GM18499 (cell line): Measurements from ENCODE around the gene MARVELD1.
A peak's percentile ranks its signal among the peaks of the same experiment; 100 is the strongest.
"Not testable (repeated sequence)": the region's sequence is repeated elsewhere in the genome, so short reads cannot be mapped to it uniquely, and the experiment has no call there.

ENCODE experiments used
- ATAC-seq: cut with Tn5 transposase; IDR thresholded peaks from one replicate; pipeline ENCODE4 v1.9.1; 2021; ENCODE audit warnings: moderate number of reproducible peaks; ENCODE audit not compliant: insufficient read depth, unreplicated experiment

MARVELD1 gene

GRCh38 chr10:97713339-97713825 is at the start of gene MARVELD1:
Gene MARVELD1 (plus strand): TSS chr10:97713730. CDS start chr10:97713877, 147 bp downstream.
- ATAC-seq = no peak

GRCh38 chr10:97664282-97664850 is 49.2 kb upstream of the MARVELD1 start:
- ATAC-seq = no peak

DNA sequence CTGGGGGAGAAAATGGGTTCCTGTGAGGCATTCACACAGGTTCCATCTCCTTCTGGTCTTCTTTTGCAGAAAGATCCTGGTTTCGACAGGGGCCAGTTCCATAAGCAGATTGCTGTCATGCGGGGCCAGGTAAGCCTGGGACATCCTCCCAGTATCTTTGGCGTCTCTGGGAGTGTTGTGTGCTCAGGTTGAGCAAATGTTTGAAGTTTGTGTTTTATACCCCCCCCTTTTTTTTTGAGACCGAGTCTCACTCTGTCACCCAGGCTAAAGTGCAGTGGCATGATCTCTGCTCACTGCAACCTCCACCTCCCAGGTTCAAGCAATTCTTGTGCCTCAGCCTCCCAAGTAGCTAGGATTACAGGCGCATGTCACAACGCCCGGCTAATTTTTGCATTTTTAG is 46.5 kb upstream of the MARVELD1 start:
- ATAC-seq = no peak

- no peak for ATAC-seq
Observed at GRCh38 chr10:97667463-97667862, 46.1 kb upstream of the MARVELD1 start.

DNA sequence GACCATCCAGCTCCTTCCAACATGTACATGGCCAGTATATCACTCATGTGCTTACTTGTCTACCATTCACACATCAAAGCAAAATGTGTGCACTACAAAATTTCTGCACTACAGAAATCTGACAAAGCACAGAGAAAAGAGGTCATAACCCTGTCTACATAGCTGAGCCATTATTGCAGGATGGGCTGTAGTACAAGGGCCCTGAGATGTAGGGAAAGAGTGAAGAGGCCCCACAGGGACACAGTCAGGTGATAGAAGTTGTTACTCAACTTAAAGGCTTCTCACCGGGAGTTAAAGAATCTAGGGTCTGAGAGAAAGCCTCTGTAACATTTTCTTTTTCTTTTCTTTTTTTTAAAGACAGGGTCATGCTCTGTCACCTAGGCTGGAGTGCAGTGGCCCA is 44.0 kb upstream of the MARVELD1 start:
- no peak for ATAC-seq

DNA sequence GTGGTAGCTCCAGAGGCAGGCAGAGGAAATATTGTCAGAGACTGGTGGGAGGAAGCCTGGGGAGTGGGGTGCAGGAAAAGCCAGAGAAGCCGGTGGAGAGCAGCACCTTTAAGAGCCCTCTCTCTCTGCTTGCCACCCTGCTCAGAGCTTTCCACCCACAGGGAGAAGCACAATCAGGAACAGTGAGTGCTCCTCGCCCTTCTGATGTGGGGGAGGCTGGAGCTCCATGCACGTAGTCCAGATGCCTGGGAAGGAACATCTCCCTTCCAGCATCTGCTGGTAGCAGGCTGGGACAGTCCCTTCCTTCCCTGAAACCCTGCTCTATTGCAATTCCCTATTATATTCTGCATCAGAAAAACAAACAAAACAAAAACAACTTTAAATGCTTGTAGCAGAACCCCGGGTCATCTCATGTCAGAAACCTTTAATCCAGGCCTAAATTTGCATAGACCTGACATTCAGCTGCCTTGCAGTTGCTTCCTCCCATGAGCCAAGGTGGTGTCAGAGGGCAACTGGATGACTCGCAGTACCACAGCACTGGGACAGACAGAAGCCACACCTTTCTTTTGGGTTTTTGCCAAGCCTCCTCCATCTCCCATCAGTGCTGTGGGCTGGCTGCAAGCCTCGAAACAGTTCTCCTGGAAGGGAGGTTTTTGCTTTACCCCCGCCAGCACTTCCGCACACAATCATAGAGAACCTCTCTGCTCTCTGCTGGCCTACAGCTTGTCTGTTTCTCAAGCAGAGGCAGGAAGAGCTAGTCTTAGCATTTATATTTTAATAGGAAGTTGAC is 39.6 kb upstream of the MARVELD1 start:
- ATAC-seq = no peak

DNA sequence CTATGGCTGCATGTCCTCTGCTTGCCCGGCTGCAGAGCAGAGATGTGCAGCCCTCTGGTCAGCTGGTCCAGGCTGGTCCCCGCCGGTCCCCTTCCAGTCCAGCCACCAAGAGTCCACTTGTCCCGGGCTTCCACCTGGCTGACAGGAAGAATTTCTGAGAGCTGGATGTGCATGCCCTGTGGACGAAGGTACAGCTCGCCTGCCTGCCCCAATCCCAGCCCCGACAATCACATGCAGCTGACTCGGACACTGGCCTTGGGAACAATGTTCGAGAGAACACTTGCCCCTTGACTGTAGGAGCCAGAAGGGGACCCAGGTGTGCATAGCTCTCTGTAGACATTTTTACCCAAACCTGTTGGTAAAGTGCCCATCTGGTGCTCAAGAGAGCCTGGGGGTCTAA is 38.3 kb upstream of the MARVELD1 start:
- no peak for ATAC-seq

- no peak for ATAC-seq
Observed at GRCh38 chr10:97676770-97677581, 36.6 kb upstream of the MARVELD1 start.

DNA sequence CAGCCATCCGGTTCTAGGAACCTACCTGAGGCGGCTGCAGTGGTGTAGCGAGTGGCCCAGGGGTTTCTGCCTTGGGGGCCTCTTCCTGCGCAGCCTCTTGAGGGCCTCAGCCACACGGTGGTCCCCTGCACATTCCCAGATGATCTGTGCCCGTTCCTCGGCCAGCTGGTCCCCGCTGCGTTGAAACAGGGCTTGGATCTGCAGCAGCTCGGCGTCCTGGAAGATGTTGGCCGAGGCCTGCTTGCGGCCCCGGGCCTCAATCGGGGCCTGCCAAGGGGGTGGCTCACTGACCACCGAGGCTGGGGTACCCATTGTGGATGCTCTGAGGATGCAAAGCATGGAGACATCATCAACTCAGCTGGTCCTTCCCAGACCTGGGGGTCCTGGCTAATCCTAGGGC is 33.9 kb upstream of the MARVELD1 start:
- ATAC-seq = no peak

- ATAC-seq = no peak
Observed at GRCh38 chr10:97682042-97682441, 31.5 kb upstream of the MARVELD1 start.

- no peak for ATAC-seq
Observed at GRCh38 chr10:97683556-97684367, 29.8 kb upstream of the MARVELD1 start.

DNA sequence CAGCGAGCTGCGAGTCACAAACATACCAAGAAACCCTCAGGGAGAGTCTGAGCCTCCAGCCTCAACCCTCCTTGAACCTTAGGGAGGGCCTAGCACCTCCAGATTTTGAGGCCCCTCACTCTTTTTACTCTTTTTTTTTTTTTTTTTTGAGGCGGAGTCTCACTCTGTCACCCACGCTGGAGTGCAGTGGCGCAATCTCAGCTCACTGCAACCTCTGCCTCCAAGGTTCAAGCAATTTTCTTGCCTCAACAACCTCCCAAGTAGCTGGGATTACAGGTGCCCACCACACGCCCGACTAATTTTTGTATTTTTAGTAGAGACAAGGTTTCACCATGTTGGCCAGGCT is 29.2 kb upstream of the MARVELD1 start:
- ATAC-seq = not testable (repeated sequence)

- ATAC-seq = no peak
Observed at GRCh38 chr10:97684866-97685394, 28.6 kb upstream of the MARVELD1 start.

DNA sequence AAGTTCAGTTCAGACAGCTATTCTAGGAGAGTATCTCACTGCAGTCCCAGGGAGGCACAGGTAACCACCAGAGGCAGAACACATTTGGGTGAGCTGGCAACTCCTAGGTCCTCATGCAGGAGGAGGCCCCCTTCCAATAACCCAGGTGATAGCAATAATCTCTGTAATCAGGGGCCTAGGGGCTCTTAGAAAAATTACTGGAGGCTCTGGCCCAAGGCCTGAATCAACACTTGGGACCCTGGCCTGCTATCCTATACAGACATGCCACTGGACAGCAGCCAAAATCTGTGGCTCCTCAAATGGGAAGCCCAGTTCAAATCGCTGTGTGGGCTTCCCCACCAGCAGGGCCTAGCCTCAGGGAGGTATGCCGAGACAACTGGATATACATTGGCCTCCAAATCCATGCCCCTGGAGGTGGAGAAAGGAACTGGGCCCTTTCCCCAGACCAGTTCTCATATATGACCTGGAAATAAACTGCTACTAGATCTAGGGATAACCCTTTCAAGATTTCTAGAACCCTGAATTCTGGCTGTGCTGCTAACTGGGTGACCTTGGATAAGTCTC is 28.1 kb upstream of the MARVELD1 start:
- ATAC-seq = no peak

DNA sequence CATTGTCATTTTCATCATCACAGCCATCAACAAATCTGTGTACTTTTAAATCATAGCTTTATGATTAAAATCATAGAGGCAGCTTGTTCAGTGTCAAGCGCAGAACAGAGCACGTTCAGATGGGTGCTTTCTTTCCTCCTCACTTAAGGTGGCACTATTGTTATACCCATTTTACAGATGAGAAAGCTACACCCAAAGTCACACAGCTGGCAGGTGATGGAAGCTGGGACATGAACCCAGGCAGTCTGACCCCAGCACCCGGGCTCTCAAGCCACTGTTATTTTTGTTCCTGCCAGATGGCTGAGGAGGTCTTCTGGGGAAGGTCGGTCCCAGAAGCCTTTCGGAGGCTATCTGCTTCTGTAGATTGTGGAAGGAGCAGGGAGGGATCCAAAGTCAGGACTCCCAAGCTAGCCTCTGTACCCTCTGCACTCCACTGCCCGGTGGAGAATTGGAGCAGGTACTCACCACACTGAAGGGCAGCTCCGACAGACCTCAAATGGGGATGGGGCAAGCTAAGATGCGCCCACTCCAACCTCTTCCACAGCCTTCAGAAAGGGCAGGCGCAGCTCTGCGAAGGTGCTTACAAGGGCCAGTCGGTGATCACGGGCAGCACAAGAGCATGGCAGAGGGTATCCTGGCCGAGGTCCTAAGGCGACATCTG is 27.1 kb upstream of the MARVELD1 start:
- peak; percentile 5 for ATAC-seq

DNA sequence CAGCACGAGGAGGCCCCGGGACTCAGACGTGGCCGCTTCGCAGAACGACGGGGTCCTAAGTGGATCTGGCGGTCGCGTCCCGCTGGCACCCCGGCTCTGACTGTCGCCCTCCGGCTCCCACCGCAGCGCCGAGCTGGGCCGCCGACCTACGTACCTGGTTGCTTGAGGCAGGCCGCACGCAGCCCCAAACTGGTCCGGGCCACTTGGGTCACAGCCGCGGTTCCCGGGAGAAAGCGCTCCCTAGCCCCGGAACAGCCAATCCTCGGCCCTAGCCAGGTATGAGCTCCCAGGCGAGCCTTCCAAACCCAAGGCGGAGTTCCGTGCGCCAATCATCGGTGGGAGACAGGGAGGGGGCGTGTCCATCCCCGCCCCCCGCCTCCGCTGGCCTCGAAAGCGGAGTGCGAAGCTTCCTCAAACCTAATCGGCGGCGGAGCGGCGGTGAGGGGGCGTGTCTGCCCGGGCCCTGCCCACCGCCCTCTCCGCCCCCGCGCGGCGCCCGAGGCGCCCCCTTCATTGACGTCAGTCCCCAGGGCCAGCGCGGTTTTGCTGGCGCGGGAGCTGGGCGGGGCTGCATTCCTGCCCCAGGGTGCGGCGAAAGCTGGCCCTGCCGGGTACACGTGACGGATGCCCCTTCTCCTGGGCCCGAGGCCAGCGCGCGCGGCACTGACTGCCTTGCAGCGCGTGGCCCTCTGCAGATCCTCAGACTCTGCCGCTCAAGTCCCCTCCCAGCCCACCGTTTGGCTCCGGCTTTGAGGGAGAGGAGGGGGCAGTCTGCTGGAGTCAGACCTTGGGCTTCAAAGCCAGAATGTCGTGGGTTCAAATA is 26.4 kb upstream of the MARVELD1 start, which contains the start of gene AVPI1:
TSS of gene AVPI1 (minus strand) at position 280 of the 823 bp plus-strand sequence. CDS start 7,336 bp downstream, outside the sequence.
- peak; percentile 84 for ATAC-seq

DNA sequence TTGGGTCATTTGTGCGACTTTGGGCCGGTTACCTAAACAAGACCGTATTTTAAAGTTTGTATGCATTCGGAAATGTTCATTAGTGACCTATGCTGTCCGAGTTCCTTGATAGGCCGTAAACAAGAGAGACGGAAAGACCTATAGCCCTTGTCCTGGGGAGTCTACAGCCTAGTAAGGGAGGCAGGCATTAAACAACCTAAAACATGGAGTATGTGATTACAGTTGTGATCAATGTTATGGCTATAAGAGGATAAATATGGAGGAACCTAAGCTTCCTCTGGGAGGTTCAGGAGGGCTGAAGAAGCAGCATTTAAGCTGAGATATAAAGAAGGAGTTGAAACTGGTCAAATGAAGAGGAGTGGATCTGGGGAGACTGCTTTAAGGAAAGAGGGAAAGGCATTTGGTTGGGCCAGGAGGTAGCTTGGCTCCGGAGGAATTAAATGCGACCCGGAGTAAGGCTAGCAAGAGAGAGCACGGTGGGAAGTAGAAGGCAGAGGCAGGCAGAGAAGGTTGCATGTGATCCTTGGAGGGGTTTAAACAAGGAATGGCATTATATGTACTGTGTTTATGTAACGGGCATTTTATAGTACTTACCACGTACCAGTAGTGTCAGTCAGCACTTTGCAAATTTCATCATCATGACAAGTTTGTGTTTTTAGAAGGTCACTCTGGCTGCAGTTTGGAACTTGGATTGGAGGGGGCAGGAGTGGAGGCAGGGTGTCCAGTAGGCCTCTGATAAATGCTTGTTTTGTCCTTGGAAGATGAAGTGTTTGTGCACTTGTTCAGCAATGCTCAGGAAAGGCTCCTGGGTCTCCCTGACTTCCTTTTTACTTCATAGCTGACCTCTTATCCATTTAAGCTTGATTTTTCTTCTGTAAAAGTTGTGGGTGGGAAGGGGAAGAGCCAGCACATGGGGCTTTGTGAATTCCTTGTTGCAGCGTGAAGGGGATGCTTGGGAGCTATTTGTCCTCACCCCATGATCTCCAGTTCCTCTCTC is 25.4 kb upstream of the MARVELD1 start:
- ATAC-seq = no peak
